HepG2 (cell line): ENCODE data around the gene SLC7A10. TPM values are rescaled to one million over a fixed set of nuclear protein-coding genes. Genes with fewer than 3 reads are reported as not detected.

Source experiments
- ATAC-seq: fragments of 200-7000 bp; cut with Tn5 transposase; 3 replicates; pipeline ENCODE4 v1.9.1; 2020; ENCODE audit warnings: mild to moderate bottlenecking, moderate library complexity
- BruUV-seq: library from RNA; stranded (reverse); fragments of 400-500 nt; replicated peaks from 2 replicates; lab custom pipeline; 2021; lab: Mats Ljungman, UMichigan
- CTCF ChIA-PET: fragments of 300-600 bp; formaldehyde crosslinking; extraction: SDS; loops from one replicate; lab custom pipeline; 2021; ENCODE audit warnings: low total read pairs, inconsistent platforms, low intra/inter-chr PET ratio; lab: Yijun Ruan, JAX
- POLR2A ChIA-PET: fragments of 350-600 bp; sonication (Branson Sonifier 250); formaldehyde crosslinking; loops from one replicate; lab custom pipeline; 2020; ENCODE audit warnings: antibody characterized with exemption, inconsistent platforms; lab: Yijun Ruan, JAX
- DNase-seq: peaks from one replicate; pipeline ENCODE4 v3.0.0-alpha.2; 2015; ENCODE audit warnings: low spot score
- FAIRE-seq: peaks from 3 replicates; lab custom pipeline; 2011; peaks lifted over from hg19 to GRCh38; lab: Jason Lieb, UNC
- H2AFZ ChIP-seq: one replicate; pipeline ENCODE4 v1.6.1; 2011; ENCODE audit warnings: low read length, inconsistent platforms
- H3K27ac ChIP-seq: fragments of 300-600 bp; 3 replicates; pipeline ENCODE4 v1.8.0; 2011; ENCODE audit warnings: mixed run types, mild to moderate bottlenecking, mixed read lengths, low read length, inconsistent platforms; ENCODE audit not compliant: insufficient read depth; ENCODE audit errors: extremely low read length
- H3K27me3 ChIP-seq, 2 experiments: fragments of 200-600 bp in 1 of 2; 2 replicates in 1 of 2; 3 replicates in 1 of 2; pipeline versions ENCODE4 v1.6.0 to v1.8.0; 2011; ENCODE audit warnings: low read length in 2 of 2, mild to moderate bottlenecking in 2 of 2, moderate library complexity in 2 of 2, inconsistent platforms in 1 of 2; ENCODE audit not compliant: insufficient read depth in 2 of 2, control insufficient read depth in 1 of 2
- H3K36me3 ChIP-seq, 2 experiments: fragments of 200-600 bp in 1 of 2; replicated peaks in 1 of 2; 2 replicates in 1 of 2; 3 replicates in 1 of 2; pipeline versions ENCODE4 v1.5.1 to v1.8.0; 2011; ENCODE audit warnings: low read length in 2 of 2, inconsistent platforms in 1 of 2; ENCODE audit not compliant: insufficient read depth in 2 of 2, control insufficient read depth in 1 of 2
- H3K4me1 ChIP-seq: 2 replicates; pipeline ENCODE4 v1.5.1; 2012; ENCODE audit warnings: low read length, inconsistent platforms; ENCODE audit not compliant: insufficient read depth
- H3K4me2 ChIP-seq: 2 replicates; pipeline ENCODE4 v1.6.0; 2011; ENCODE audit warnings: low read depth, low read length, inconsistent platforms
- H3K4me3 ChIP-seq, 3 experiments: fragments of 200-600 bp in 1 of 3; sonication (generic), shearing (Covaris generic) in 1 of 3; replicated peaks in 1 of 3; 2 replicates each; pipeline ENCODE4 v1.5.1; 2011 to 2016; ENCODE audit warnings: low read length in 3 of 3, inconsistent platforms in 2 of 3, low read depth in 2 of 3, mild to moderate bottlenecking in 2 of 3, control low read depth in 1 of 3, mixed read lengths in 1 of 3; ENCODE audit not compliant: insufficient read depth in 1 of 3
- H3K79me2 ChIP-seq: one replicate; pipeline ENCODE4 v1.6.1; 2011; ENCODE audit warnings: low read length, inconsistent platforms; ENCODE audit not compliant: insufficient read depth
- H3K9ac ChIP-seq: 2 replicates; pipeline ENCODE4 v1.6.0; 2011; ENCODE audit warnings: mild to moderate bottlenecking, low read depth, low read length, inconsistent platforms; ENCODE audit not compliant: insufficient read depth
- H3K9me3 ChIP-seq: 2 replicates; pipeline ENCODE4 v1.5.1; 2012; ENCODE audit warnings: mild to moderate bottlenecking, low read length
- H4K20me1 ChIP-seq: 2 replicates; pipeline ENCODE4 v1.6.0; 2011; ENCODE audit warnings: inconsistent platforms, mild to moderate bottlenecking, low read length, moderate library complexity; ENCODE audit not compliant: insufficient read depth
- GABPA ChIP-seq, 2 experiments: IDR thresholded peaks; 2 replicates each; pipeline ENCODE4 v1.6.1; 2011 to 2016; ENCODE audit warnings: low read depth in 2 of 2, low read length in 1 of 2, missing biosample characterization in 1 of 2, missing genetic modification characterization in 1 of 2
- KAT7 ChIP-seq: IDR thresholded peaks from 2 replicates; pipeline ENCODE4 v1.6.1; 2018; ENCODE audit warnings: borderline replicate concordance, missing compliant biosample characterization
- MXD4 ChIP-seq: IDR thresholded peaks from 2 replicates; pipeline ENCODE4 v1.6.1; 2016; ENCODE audit warnings: mild to moderate bottlenecking, missing biosample characterization, missing genetic modification reagents
- RORA ChIP-seq: sonication (generic); formaldehyde crosslinking; IDR thresholded peaks from 2 replicates; pipeline ENCODE4 v1.5.0; 2020; ENCODE audit warnings: mild to moderate bottlenecking, missing genetic modification reagents, moderate library complexity
- SNAPC4 ChIP-seq: sonication (generic); formaldehyde crosslinking; IDR thresholded peaks from 2 replicates; pipeline ENCODE4 v1.4.0; 2020; ENCODE audit warnings: mild to moderate bottlenecking, missing genetic modification reagents
- XBP1 ChIP-seq: sonication (generic); formaldehyde crosslinking; IDR thresholded peaks from 2 replicates; pipeline ENCODE4 v1.5.0; 2020; ENCODE audit warnings: missing genetic modification reagents
- ZBTB49 ChIP-seq: sonication (generic); formaldehyde crosslinking; IDR thresholded peaks from 2 replicates; pipeline ENCODE4 v1.4.0; 2020; ENCODE audit warnings: missing genetic modification reagents, borderline replicate concordance
- ZNF17 ChIP-seq: sonication (generic); formaldehyde crosslinking; IDR thresholded peaks from 2 replicates; pipeline ENCODE4 v1.5.0; 2020; ENCODE audit warnings: mild to moderate bottlenecking, missing genetic modification reagents
- ZNF18 ChIP-seq: sonication (generic); formaldehyde crosslinking; IDR thresholded peaks from 2 replicates; pipeline ENCODE4 v1.8.0; 2022; ENCODE audit warnings: mild to moderate bottlenecking, missing genetic modification reagents; ENCODE audit not compliant: insufficient replicate concordance
- ZNF33A ChIP-seq: sonication (generic); formaldehyde crosslinking; IDR thresholded peaks from 2 replicates; pipeline ENCODE4 v1.5.1; 2020; ENCODE audit warnings: missing genetic modification reagents, mild to moderate bottlenecking, moderate library complexity, borderline replicate concordance
- ZNF550 ChIP-seq: sonication (generic); formaldehyde crosslinking; IDR thresholded peaks from 2 replicates; pipeline ENCODE4 v1.4.0; 2020; ENCODE audit warnings: mild to moderate bottlenecking, missing genetic modification reagents, borderline replicate concordance
- ZNF740 ChIP-seq: sonication (generic); formaldehyde crosslinking; IDR thresholded peaks from 2 replicates; pipeline ENCODE4 v1.4.0; 2020; ENCODE audit warnings: missing genetic modification reagents
- ZNF776 ChIP-seq: sonication (generic); formaldehyde crosslinking; IDR thresholded peaks from 2 replicates; pipeline ENCODE4 v1.4.0; 2020; ENCODE audit warnings: mild to moderate bottlenecking, missing genetic modification reagents
- ZNF816 ChIP-seq: sonication (generic); formaldehyde crosslinking; IDR thresholded peaks from 2 replicates; pipeline ENCODE4 v1.8.0; 2022; ENCODE audit warnings: missing genetic modification reagents, mild to moderate bottlenecking, borderline replicate concordance
- WGBS: methylation state at CpG from one replicate; pipeline ENCODE4 v1.1.6; 2017; ENCODE audit warnings: low lambda C conversion rate; 5-methylcytosine and 5-hydroxymethylcytosine counted together
- in situ Hi-C: cut with HindIII; loops from 2 replicates; pipeline ENCODE4 v1.10.0; 2017; ENCODE audit warnings: low pct_unique_long_range_greater_than_20kb; ENCODE audit not compliant: extremely low pct_ligation_motif_present
- intact Hi-C: fragments of 100-400 bp; cut with micrococcal nuclease; formaldehyde crosslinking; loops from one replicate; pipeline ENCODE4 v1.10.0; 2022; ENCODE audit not compliant: unreplicated experiment
- polyA plus RNA-seq, 8 experiments: library from polyadenylated mRNA; depleted of rRNA in 3 of 8; stranded (reverse) in 7 of 8; unstranded in 1 of 8; fragments of >200 nt; fragmentation: Illumina TruSeq in 4 of 8; extraction: Trizol in 4 of 8; gene quantifications; 2 replicates each; pipeline versions ENCODE4 v1.2.1 to v1.2.3, GENCODE V29; 2011 to 2016; ENCODE audit warnings: low read depth in 4 of 8, missing spikeins in 1 of 8, mixed read lengths in 1 of 8; ENCODE audit not compliant: insufficient read depth in 1 of 8
- total RNA-seq, 5 experiments: library from RNA; depleted of rRNA; stranded (reverse); fragments of >200 nt; fragmentation: Illumina TruSeq; extraction: Trizol; gene quantifications; 2 replicates each; pipeline ENCODE4 v1.2.3, GENCODE V29; 2016; ENCODE audit warnings: low read depth in 1 of 5

The SLC7A10 gene
- total and polyA plus RNA-seq, 2 of the 13 experiments (the other 11 are each of a cell fraction or from before 2014, with no cell fraction given): 1.1 to 2.2 TPM

GRCh38 chr19:33206261-33207039 is 19.2 kb downstream of the SLC7A10 start:
- POLR2A ChIA-PET: no interaction called here
- no peaks in the 10 kb centered on the region for H3K79me2 ChIP-seq
- no peaks in the 10 kb centered on the region for H3K27me3 ChIP-seq
- H3K27ac ChIP-seq: no peak overlapping the region
- no TSS peak for BruUV-seq
- intact Hi-C loops (no loop called here), in situ Hi-C loops (no loop called here)
- no peaks in the 10 kb centered on the region for H3K4me1 ChIP-seq
- FAIRE-seq (no peak), DNase-seq (no peak), ATAC-seq (no peak)
- H3K9me3 ChIP-seq: no peaks in the 10 kb centered on the region
- 94% methylated on average over 18 of the region's 38 CpGs for WGBS
- no peaks in the 10 kb centered on the region for H4K20me1 ChIP-seq
- H3K4me3 ChIP-seq: no peak overlapping the region
- H3K9ac ChIP-seq: no peak overlapping the region
- H3K4me2 ChIP-seq: no peak overlapping the region
- H3K36me3 ChIP-seq: peaks cover 20 to 28% of the 10 kb centered on the region in 2 experiments
- CTCF ChIA-PET: no interaction called here
- no peak overlapping the region for H2AFZ ChIP-seq
- TF ChIP-seq ZNF550 (CRISPR knock-in tag): no peak
- no peak for TF ChIP-seq GABPA (IDR thresholded peaks at IDR 0.05; ENCODE audit: low read depth, low read length)
- no peak for TF ChIP-seq GABPA (CRISPR knock-in tag; IDR thresholded peaks at IDR 0.05; ENCODE audit: low read depth)
- no peak for TF ChIP-seq ZNF17 (CRISPR knock-in tag)
- no peak for TF ChIP-seq RORA (CRISPR knock-in tag)
- no peak for TF ChIP-seq SNAPC4 (CRISPR knock-in tag)
- no peak for TF ChIP-seq ZBTB49
- TF ChIP-seq MXD4 (CRISPR knock-in tag): no peak
- TF ChIP-seq ZNF816 (CRISPR knock-in tag): no peak
- TF ChIP-seq ZNF740 (CRISPR knock-in tag): no peak
- no peak for TF ChIP-seq ZNF33A (CRISPR knock-in tag)
- TF ChIP-seq ZNF776 (CRISPR knock-in tag): no peak
- TF ChIP-seq XBP1 (CRISPR knock-in tag): no peak
- TF ChIP-seq ZNF18 (CRISPR knock-in tag): no peak
- no peak for TF ChIP-seq KAT7
